ENCODE results near the gene L3HYPDH. TPM values are rescaled to one million over a fixed set of nuclear protein-coding genes. Genes with fewer than 3 reads are reported as not detected.

Gene L3HYPDH
- total RNA-seq, 1 donor from 2014 or later = 57.2 TPM

- no peaks in the 10 kb centered on the region for H3K9me3 Mint-ChIP-seq (ENCODE audit: unreplicated experiment)
- H3K27ac Mint-ChIP-seq (ENCODE audit: unreplicated experiment) = no peak overlapping the region
- H3K9ac ChIP-seq (ENCODE audit: low read length) = no peak overlapping the region
- H3K4me3 ChIP-seq (ENCODE audit: insufficient read depth, low read depth, low read length) = no peak overlapping the region
- H3K36me3 ChIP-seq (ENCODE audit: insufficient read depth, low read length) = no peaks in the 10 kb centered on the region
- no peak for DNase-seq (ENCODE audit: low read depth)
- H3K9me3 ChIP-seq (ENCODE audit: insufficient read depth, low read depth, low read length) = no peaks in the 10 kb centered on the region
- no peaks in the 10 kb centered on the region for H3K27me3 ChIP-seq (ENCODE audit: insufficient read depth, low read length)
- TF ChIP-seq EZH2 (IDR thresholded peaks at IDR 0.05; ENCODE audit: insufficient read depth, low read length) (no peak), CTCF (IDR thresholded peaks at IDR 0.05; ENCODE audit: insufficient read depth, low read depth, low read length) (no peak)
- H3K79me2 ChIP-seq (ENCODE audit: insufficient read depth, low read length) = no peaks in the 10 kb centered on the region
- no peak overlapping the region for H3K4me2 ChIP-seq (ENCODE audit: low read length)
- peaks cover 13% of the 10 kb centered on the region for H3K4me1 ChIP-seq (ENCODE audit: insufficient read depth, low read length)
- H4K20me1 ChIP-seq (ENCODE audit: insufficient read depth, low read length) = no peaks in the 10 kb centered on the region
- H3K4me1 Mint-ChIP-seq (ENCODE audit: low read depth, unreplicated experiment) = peaks cover 23% of the 10 kb centered on the region
- FAIRE-seq = no peak
- no peak overlapping the region for H2AFZ ChIP-seq (ENCODE audit: low read depth, low read length)
- H3K27ac ChIP-seq (ENCODE audit: low read depth, low read length) = no peak overlapping the region
- no peaks in the 10 kb centered on the region for H3K27me3 Mint-ChIP-seq (ENCODE audit: low read depth, unreplicated experiment)
- H3K4me3 Mint-ChIP-seq (ENCODE audit: unreplicated experiment) = no peak overlapping the region
- H3K36me3 Mint-ChIP-seq (ENCODE audit: low read depth, unreplicated experiment) = peaks cover 4% of the 10 kb centered on the region
These were observed 59.7 kb downstream of the L3HYPDH start for GRCh38 chr14:59424341-59425071.

Other genes starting within 250 kb of the L3HYPDH start
- 6.2 and 6.7 TPM in 2 replicates for gene GPR135, start 19.0 kb downstream of the L3HYPDH start, total RNA-seq
- 68.8 and 74.6 TPM in 2 replicates for gene JKAMP, start 109 bp upstream of the L3HYPDH start, total RNA-seq
- not detected in 2 replicates for gene CCDC175, start 92.4 kb upstream of the L3HYPDH start, total RNA-seq